ENCODE data around the gene PDCL2. TPM values are rescaled to one million over a fixed set of nuclear protein-coding genes. Genes with fewer than 3 reads are reported as not detected.
"Not testable (repeated sequence)": the region's sequence is repeated elsewhere in the genome, so short reads cannot be mapped to it uniquely, and the experiment has no call there.

Gene PDCL2
- total and polyA plus RNA-seq, 2 experiments from 2014 or later, result 0.35 to 1.9 TPM

DNA sequence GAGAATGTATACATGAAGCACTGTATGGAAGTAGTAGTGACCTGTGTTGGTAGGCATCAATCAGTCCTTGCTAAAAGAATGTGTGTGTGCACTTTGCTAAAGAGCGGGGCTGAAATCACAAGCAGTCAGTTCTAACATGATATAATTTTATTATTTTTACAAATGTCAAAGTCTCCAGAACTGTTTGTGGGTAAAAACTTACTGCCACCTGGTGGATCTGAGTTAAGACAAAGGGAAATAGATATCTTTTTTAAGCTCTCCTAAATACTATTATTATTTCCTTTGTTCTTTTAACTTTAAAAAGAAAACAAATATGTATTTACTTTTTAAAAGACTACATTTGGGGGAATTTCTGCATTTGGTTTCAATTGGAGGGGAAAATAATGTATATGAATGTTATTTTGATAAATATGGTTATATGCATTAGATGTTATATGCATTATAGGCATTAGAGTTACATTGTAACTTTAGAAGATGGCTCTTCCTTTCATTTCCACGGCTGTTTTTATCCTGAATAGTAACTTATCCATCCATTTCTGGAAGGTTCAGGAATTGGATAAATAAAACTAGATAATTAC lies 37.5 kb downstream of the PDCL2 start:
- peaks cover 7% of the 10 kb centered on the region for H3K4me1 ChIP-seq (ENCODE audit: insufficient read depth)
- no peak overlapping the region for H2AFZ ChIP-seq
- H3K9me2 ChIP-seq (ENCODE audit: insufficient read depth), result no peaks in the 10 kb centered on the region
- H3K36me3 ChIP-seq (ENCODE audit: insufficient read depth), result no peaks in the 10 kb centered on the region
- ATAC-seq, result no peak; the same call in 2 of the 3 replicates
- H3K27ac ChIP-seq (ENCODE audit: low read depth), result no peak overlapping the region
- no peaks in the 10 kb centered on the region for H3F3A ChIP-seq (replicated peaks; ENCODE audit: low read depth)
- no peaks in the 10 kb centered on the region for H3K27me3 ChIP-seq (ENCODE audit: insufficient read depth)
- Mint-ChIP-seq H3K4me1 (peaks cover 14% of the 10 kb centered on the region), H3K4me3 (no peak overlapping the region), H3K27ac (no peak overlapping the region), H3K36me3 (ENCODE audit: low read depth) (0 out of 3 replicates have a peak, but pooled peaks cover 3% of the 10 kb centered on the region), H3K9me3 (no peaks in the 10 kb centered on the region; the same call in 2 of the 3 replicates), H3K27me3 (ENCODE audit: insufficient read depth, low read depth, poor library complexity) (no peaks in the 10 kb centered on the region)
- H3K4me2 ChIP-seq, result no peak overlapping the region; the same call in 1 of the 2 replicates
- no peak overlapping the region for H3K4me3 ChIP-seq
- no peaks in the 10 kb centered on the region for H3K79me2 ChIP-seq (replicated peaks; ENCODE audit: insufficient read depth)
- no peaks in the 10 kb centered on the region for H4K20me1 ChIP-seq (replicated peaks; ENCODE audit: insufficient read depth)
- TF ChIP-seq ZNF331 (CRISPR knock-in tag; IDR thresholded peaks at IDR 0.05; ENCODE audit: low read depth), result no peak
- TF ChIP-seq, protein P1, sequence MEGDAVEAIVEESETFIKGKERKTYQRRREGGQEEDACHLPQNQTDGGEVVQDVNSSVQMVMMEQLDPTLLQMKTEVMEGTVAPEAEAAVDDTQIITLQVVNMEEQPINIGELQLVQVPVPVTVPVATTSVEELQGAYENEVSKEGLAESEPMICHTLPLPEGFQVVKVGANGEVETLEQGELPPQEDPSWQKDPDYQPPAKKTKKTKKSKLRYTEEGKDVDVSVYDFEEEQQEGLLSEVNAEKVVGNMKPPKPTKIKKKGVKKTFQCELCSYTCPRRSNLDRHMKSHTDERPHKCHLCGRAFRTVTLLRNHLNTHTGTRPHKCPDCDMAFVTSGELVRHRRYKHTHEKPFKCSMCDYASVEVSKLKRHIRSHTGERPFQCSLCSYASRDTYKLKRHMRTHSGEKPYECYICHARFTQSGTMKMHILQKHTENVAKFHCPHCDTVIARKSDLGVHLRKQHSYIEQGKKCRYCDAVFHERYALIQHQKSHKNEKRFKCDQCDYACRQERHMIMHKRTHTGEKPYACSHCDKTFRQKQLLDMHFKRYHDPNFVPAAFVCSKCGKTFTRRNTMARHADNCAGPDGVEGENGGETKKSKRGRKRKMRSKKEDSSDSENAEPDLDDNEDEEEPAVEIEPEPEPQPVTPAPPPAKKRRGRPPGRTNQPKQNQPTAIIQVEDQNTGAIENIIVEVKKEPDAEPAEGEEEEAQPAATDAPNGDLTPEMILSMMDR (conservative IDR thresholded peaks at IDR 0.05; ENCODE audit: low read depth in 2 of 2), result peak in 1 of 2 experiments; percentile 62; a peak in 3 of 4 replicates
- no peak for DNase-seq (ENCODE audit: low spot score)

DNA sequence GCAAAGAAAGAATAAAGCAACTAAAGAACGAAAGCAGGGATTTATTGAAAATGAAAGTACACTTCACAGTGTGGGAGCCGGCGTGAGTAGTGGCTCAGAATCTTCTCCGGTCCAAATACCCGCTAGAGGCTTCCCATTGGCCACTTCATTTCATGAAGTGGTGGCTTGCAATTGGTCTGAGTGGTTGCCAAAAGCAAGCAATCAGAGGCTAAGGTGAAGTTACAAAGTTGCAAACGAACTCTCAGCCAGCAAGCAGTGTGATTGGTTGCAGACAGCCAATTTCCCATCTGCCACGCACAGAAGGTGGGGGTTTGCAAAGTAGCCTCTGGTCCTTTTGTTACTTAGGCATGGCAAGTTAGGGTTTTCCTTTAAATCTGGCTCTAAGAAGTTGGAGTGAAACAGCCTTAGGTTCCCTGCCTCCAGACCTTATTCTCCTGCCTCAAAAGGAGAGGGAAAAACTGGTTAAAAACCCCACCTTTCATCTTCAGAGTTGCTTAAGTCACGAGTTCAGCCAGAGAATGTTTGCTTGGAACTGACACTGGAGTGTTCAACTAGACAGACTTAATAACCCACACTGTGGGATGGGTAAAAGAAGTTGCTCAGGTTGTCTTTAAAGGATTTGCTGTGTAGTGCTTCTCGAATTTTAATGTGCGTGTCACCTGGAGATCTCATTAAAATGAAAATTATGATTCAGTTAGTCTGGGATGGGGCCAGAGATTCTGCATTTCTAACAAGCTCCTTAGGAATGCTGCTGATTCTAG lies 38.4 kb downstream of the PDCL2 start:
- Histone ChIP-seq H3K27ac (ENCODE audit: low read depth) (no peak overlapping the region; the same call in 1 of the 2 replicates), H4K20me1 (replicated peaks; ENCODE audit: insufficient read depth) (no peaks in the 10 kb centered on the region), H3K4me3 (no peak overlapping the region), H3K79me2 (replicated peaks; ENCODE audit: insufficient read depth) (no peaks in the 10 kb centered on the region), H3K36me3 (ENCODE audit: insufficient read depth) (no peaks in the 10 kb centered on the region), H3K4me2 (peak overlapping the region; percentile 29; the same call in 1 of the 2 replicates), H2AFZ (0 out of 2 replicates have a peak overlapping the region, but pooled peaks have one; percentile 0), H3F3A (replicated peaks; ENCODE audit: low read depth) (no peaks in the 10 kb centered on the region), H3K4me1 (ENCODE audit: insufficient read depth) (peaks cover 10% of the 10 kb centered on the region), H3K27me3 (ENCODE audit: insufficient read depth) (no peaks in the 10 kb centered on the region), H3K9me2 (ENCODE audit: insufficient read depth) (no peaks in the 10 kb centered on the region)
- Mint-ChIP-seq H3K36me3 (ENCODE audit: low read depth) (0 out of 3 replicates have a peak, but pooled peaks cover 3% of the 10 kb centered on the region), H3K27me3 (ENCODE audit: insufficient read depth, low read depth, poor library complexity) (peaks cover 4% of the 10 kb centered on the region), H3K4me3 (no peak overlapping the region; the same call in 2 of the 3 replicates), H3K4me1 (peaks cover 22% of the 10 kb centered on the region), H3K27ac (no peak overlapping the region; the same call in 1 of the 2 replicates), H3K9me3 (no peaks in the 10 kb centered on the region; the same call in 2 of the 3 replicates)
- TF ChIP-seq CREB1 (CRISPR knock-in tag; IDR thresholded peaks at IDR 0.05; ENCODE audit: low read depth), result no peak
- ATAC-seq, result peak; percentile 92
- DNase-seq (ENCODE audit: low spot score), result peak; percentile 66

DNA sequence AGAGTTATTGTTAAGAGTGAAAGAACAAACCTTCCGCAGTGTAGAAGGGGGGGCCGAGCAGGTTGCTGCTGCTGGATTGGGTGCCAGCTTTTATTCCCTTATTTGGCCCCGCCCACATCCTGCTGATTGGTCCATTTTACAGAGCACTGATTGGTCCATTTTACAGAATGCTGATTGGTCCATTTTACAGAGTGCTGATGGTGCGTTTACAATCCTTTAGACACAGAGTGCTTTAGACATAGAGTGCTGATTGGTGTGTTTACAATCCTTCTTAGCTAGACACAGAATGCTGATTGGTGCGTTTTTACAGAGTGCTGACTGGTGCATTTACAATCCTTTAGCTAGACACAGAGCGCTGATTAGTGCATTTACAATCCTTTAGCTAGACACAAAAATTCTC lies 40.1 kb downstream of the PDCL2 start:
- H2AFZ ChIP-seq; DNase-seq (ENCODE audit: low spot score); H3K36me3 Mint-ChIP-seq (ENCODE audit: low read depth); ATAC-seq; H3K27me3 Mint-ChIP-seq (ENCODE audit: insufficient read depth, low read depth, poor library complexity); H3K36me3 ChIP-seq (ENCODE audit: insufficient read depth); H3K4me2 ChIP-seq; H3K27ac Mint-ChIP-seq; H3K9me3 Mint-ChIP-seq; H3K4me3 ChIP-seq; H3K4me3 Mint-ChIP-seq; H3K27me3 ChIP-seq (ENCODE audit: insufficient read depth); H3K9me2 ChIP-seq (ENCODE audit: insufficient read depth); H3K79me2 ChIP-seq (replicated peaks; ENCODE audit: insufficient read depth); H3K27ac ChIP-seq (ENCODE audit: low read depth); H4K20me1 ChIP-seq (replicated peaks; ENCODE audit: insufficient read depth): not testable (repeated sequence)
- H3F3A ChIP-seq (replicated peaks; ENCODE audit: low read depth), result peaks cover 12% of the 10 kb centered on the region
- peaks cover 31% of the 10 kb centered on the region for H3K4me1 Mint-ChIP-seq
- peaks cover 23% of the 10 kb centered on the region for H3K4me1 ChIP-seq (ENCODE audit: insufficient read depth)

All from GM23338 (cell line).